ENCODE results near the gene ADRA2C.

The ADRA2C gene

GRCh38 chr4:3816983-3817960, 51.1 kb downstream of the ADRA2C start:
- H3K27me3 ChIP-seq (ENCODE audit: control insufficient read depth, insufficient read depth, low read length) = no peaks in the 10 kb centered on the region

More at GRCh38 chr4:3816983-3817960, 51.1 kb downstream of the ADRA2C start:
- H3K36me3 ChIP-seq (ENCODE audit: control insufficient read depth, insufficient read depth, low read length) = no peaks in the 10 kb centered on the region
- H3K79me2 ChIP-seq = no peaks in the 10 kb centered on the region
- no peaks in the 10 kb centered on the region for H3K4me1 ChIP-seq
- H3K9me3 ChIP-seq (ENCODE audit: control insufficient read depth, low read length) = no peaks in the 10 kb centered on the region
- TF ChIP-seq, protein P1, sequence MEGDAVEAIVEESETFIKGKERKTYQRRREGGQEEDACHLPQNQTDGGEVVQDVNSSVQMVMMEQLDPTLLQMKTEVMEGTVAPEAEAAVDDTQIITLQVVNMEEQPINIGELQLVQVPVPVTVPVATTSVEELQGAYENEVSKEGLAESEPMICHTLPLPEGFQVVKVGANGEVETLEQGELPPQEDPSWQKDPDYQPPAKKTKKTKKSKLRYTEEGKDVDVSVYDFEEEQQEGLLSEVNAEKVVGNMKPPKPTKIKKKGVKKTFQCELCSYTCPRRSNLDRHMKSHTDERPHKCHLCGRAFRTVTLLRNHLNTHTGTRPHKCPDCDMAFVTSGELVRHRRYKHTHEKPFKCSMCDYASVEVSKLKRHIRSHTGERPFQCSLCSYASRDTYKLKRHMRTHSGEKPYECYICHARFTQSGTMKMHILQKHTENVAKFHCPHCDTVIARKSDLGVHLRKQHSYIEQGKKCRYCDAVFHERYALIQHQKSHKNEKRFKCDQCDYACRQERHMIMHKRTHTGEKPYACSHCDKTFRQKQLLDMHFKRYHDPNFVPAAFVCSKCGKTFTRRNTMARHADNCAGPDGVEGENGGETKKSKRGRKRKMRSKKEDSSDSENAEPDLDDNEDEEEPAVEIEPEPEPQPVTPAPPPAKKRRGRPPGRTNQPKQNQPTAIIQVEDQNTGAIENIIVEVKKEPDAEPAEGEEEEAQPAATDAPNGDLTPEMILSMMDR (IDR thresholded peaks at IDR 0.05) = no peak
- H3K4me3 ChIP-seq (ENCODE audit: low read depth, low read length) = no peak overlapping the region
- H2AFZ ChIP-seq = no peak overlapping the region
- no peak overlapping the region for H3K27ac ChIP-seq
- no peak overlapping the region for H3K4me2 ChIP-seq (ENCODE audit: low read length)
- no peak overlapping the region for H3K9ac ChIP-seq

Measured in parathyroid adenoma (tissue), 2 donors.